ENCODE measurements around the gene FAM89B.

The FAM89B gene

GRCh38 chr11:65606876-65607613 lies 34.7 kb downstream of the FAM89B start:
- peaks cover 24% of the 10 kb centered on the region for H3K4me1 Mint-ChIP-seq (ENCODE audit: low read depth)
- no peak overlapping the region for H3K27ac Mint-ChIP-seq
- H3K27me3 Mint-ChIP-seq (ENCODE audit: low read depth): no peaks in the 10 kb centered on the region
- DNase-seq (ENCODE audit: low spot score): no peak
- no peak overlapping the region for H3K4me3 Mint-ChIP-seq
- H3K9me3 Mint-ChIP-seq: no peaks in the 10 kb centered on the region
- H3K36me3 Mint-ChIP-seq (ENCODE audit: low read depth): peaks cover 43% of the 10 kb centered on the region

- H3K4me1 Mint-ChIP-seq (ENCODE audit: low read depth): peaks cover 30% of the 10 kb centered on the region
- no peak for DNase-seq (ENCODE audit: low spot score)
- H3K4me3 Mint-ChIP-seq: no peak overlapping the region
- H3K9me3 Mint-ChIP-seq: no peaks in the 10 kb centered on the region
- H3K27ac Mint-ChIP-seq: no peak overlapping the region
- no peaks in the 10 kb centered on the region for H3K27me3 Mint-ChIP-seq (ENCODE audit: low read depth)
- H3K36me3 Mint-ChIP-seq (ENCODE audit: low read depth): peaks cover 47% of the 10 kb centered on the region
These were observed 35.5 kb downstream of the FAM89B start for GRCh38 chr11:65607614-65608426.

- Mint-ChIP-seq H3K4me3 (peak overlapping the region; percentile 12), H3K36me3 (ENCODE audit: low read depth) (peaks cover 42% of the 10 kb centered on the region), H3K27me3 (ENCODE audit: low read depth) (no peaks in the 10 kb centered on the region), H3K4me1 (ENCODE audit: low read depth) (peaks cover 30% of the 10 kb centered on the region), H3K9me3 (no peaks in the 10 kb centered on the region), H3K27ac (peak overlapping the region; percentile 69)
- no peak for DNase-seq (ENCODE audit: low spot score)
These were observed 36.9 kb downstream of the FAM89B start for GRCh38 chr11:65609229-65609628.

GRCh38 chr11:65609665-65610064 lies 37.3 kb downstream of the FAM89B start:
- H3K27ac Mint-ChIP-seq: peak overlapping the region; percentile 69
- H3K4me3 Mint-ChIP-seq: peak overlapping the region; percentile 11
- H3K9me3 Mint-ChIP-seq: no peaks in the 10 kb centered on the region
- peaks cover 40% of the 10 kb centered on the region for H3K36me3 Mint-ChIP-seq (ENCODE audit: low read depth)
- peaks cover 30% of the 10 kb centered on the region for H3K4me1 Mint-ChIP-seq (ENCODE audit: low read depth)
- no peaks in the 10 kb centered on the region for H3K27me3 Mint-ChIP-seq (ENCODE audit: low read depth)
- no peak for DNase-seq (ENCODE audit: low spot score)

GRCh38 chr11:65610404-65610803 lies 38.1 kb downstream of the FAM89B start:
- peak overlapping the region; percentile 41 for H3K4me3 Mint-ChIP-seq
- peaks cover under 1% of the 10 kb centered on the region for H3K27me3 Mint-ChIP-seq (ENCODE audit: low read depth)
- DNase-seq (ENCODE audit: low spot score): no peak
- H3K27ac Mint-ChIP-seq: peak overlapping the region; percentile 65
- peaks cover 40% of the 10 kb centered on the region for H3K36me3 Mint-ChIP-seq (ENCODE audit: low read depth)
- H3K9me3 Mint-ChIP-seq: no peaks in the 10 kb centered on the region
- H3K4me1 Mint-ChIP-seq (ENCODE audit: low read depth): peaks cover 30% of the 10 kb centered on the region

- Mint-ChIP-seq H3K4me1 (ENCODE audit: low read depth) (peaks cover 30% of the 10 kb centered on the region), H3K27me3 (ENCODE audit: low read depth) (peaks cover 3% of the 10 kb centered on the region)
These were observed 38.9 kb downstream of the FAM89B start for GRCh38 chr11:65611028-65611757.

GRCh38 chr11:65611758-65612603 lies 39.6 kb downstream of the FAM89B start:
- Mint-ChIP-seq H3K27me3 (ENCODE audit: low read depth) (peaks cover 3% of the 10 kb centered on the region), H3K4me1 (ENCODE audit: low read depth) (peaks cover 37% of the 10 kb centered on the region), H3K4me3 (peak overlapping the region; percentile 91), H3K9me3 (no peaks in the 10 kb centered on the region), H3K36me3 (ENCODE audit: low read depth) (peaks cover 35% of the 10 kb centered on the region), H3K27ac (peak overlapping the region; percentile 93)
- no peak for DNase-seq (ENCODE audit: low spot score)

More at GRCh38 chr11:65611028-65611757, 38.9 kb downstream of the FAM89B start:
- peak overlapping the region; percentile 77 for H3K27ac Mint-ChIP-seq
- no peak for DNase-seq (ENCODE audit: low spot score)
- H3K36me3 Mint-ChIP-seq (ENCODE audit: low read depth): peaks cover 35% of the 10 kb centered on the region
- no peaks in the 10 kb centered on the region for H3K9me3 Mint-ChIP-seq
- H3K4me3 Mint-ChIP-seq: peak overlapping the region; percentile 91

GRCh38 chr11:65612691-65613090 lies 40.4 kb downstream of the FAM89B start:
- H3K9me3 Mint-ChIP-seq: no peaks in the 10 kb centered on the region
- H3K27me3 Mint-ChIP-seq (ENCODE audit: low read depth): peaks cover 3% of the 10 kb centered on the region
- H3K4me1 Mint-ChIP-seq (ENCODE audit: low read depth): peaks cover 38% of the 10 kb centered on the region
- peak overlapping the region; percentile 91 for H3K4me3 Mint-ChIP-seq
- DNase-seq (ENCODE audit: low spot score): no peak
- peak overlapping the region; percentile 93 for H3K27ac Mint-ChIP-seq
- peaks cover 39% of the 10 kb centered on the region for H3K36me3 Mint-ChIP-seq (ENCODE audit: low read depth)

GRCh38 chr11:65613091-65613928 lies 41.0 kb downstream of the FAM89B start:
- H3K4me1 Mint-ChIP-seq (ENCODE audit: low read depth): peaks cover 38% of the 10 kb centered on the region
- peak overlapping the region; percentile 93 for H3K27ac Mint-ChIP-seq
- peak overlapping the region; percentile 91 for H3K4me3 Mint-ChIP-seq
- no peaks in the 10 kb centered on the region for H3K9me3 Mint-ChIP-seq
- DNase-seq (ENCODE audit: low spot score): no peak
- peaks cover 3% of the 10 kb centered on the region for H3K27me3 Mint-ChIP-seq (ENCODE audit: low read depth)
- H3K36me3 Mint-ChIP-seq (ENCODE audit: low read depth): peaks cover 35% of the 10 kb centered on the region

GRCh38 chr11:65615229-65615949 lies 43.1 kb downstream of the FAM89B start, which contains the start of gene PCNX3:
Gene PCNX3 (plus strand): TSS chr11:65615776. CDS start chr11:65616312, 536 bp downstream.
- H3K4me1 Mint-ChIP-seq (ENCODE audit: low read depth): peaks cover 24% of the 10 kb centered on the region
- peak; percentile 100 for DNase-seq (ENCODE audit: low spot score)

GRCh38 chr11:65615950-65616574 lies 43.7 kb downstream of the FAM89B start:
- DNase-seq (ENCODE audit: low spot score): no peak
- H3K27ac Mint-ChIP-seq: peak overlapping the region; percentile 95
- H3K9me3 Mint-ChIP-seq: no peaks in the 10 kb centered on the region
- H3K27me3 Mint-ChIP-seq (ENCODE audit: low read depth): peaks cover 3% of the 10 kb centered on the region
- peaks cover 19% of the 10 kb centered on the region for H3K4me1 Mint-ChIP-seq (ENCODE audit: low read depth)
- peak overlapping the region; percentile 94 for H3K4me3 Mint-ChIP-seq
- H3K36me3 Mint-ChIP-seq (ENCODE audit: low read depth): peaks cover 29% of the 10 kb centered on the region

More at GRCh38 chr11:65615229-65615949, 43.1 kb downstream of the FAM89B start, which contains the start of gene PCNX3:
- H3K4me3 Mint-ChIP-seq: peak within 1 kb of the TSS; percentile 94
- H3K9me3 Mint-ChIP-seq: no peaks in the 10 kb centered on the region
- H3K27ac Mint-ChIP-seq: peak within 1 kb of the TSS; percentile 95
- peaks cover 3% of the 10 kb centered on the region for H3K27me3 Mint-ChIP-seq (ENCODE audit: low read depth)
- peaks cover 31% of the 10 kb centered on the region for H3K36me3 Mint-ChIP-seq (ENCODE audit: low read depth)
